ENCODE measurements around the gene MAPK1IP1L.

DNA sequence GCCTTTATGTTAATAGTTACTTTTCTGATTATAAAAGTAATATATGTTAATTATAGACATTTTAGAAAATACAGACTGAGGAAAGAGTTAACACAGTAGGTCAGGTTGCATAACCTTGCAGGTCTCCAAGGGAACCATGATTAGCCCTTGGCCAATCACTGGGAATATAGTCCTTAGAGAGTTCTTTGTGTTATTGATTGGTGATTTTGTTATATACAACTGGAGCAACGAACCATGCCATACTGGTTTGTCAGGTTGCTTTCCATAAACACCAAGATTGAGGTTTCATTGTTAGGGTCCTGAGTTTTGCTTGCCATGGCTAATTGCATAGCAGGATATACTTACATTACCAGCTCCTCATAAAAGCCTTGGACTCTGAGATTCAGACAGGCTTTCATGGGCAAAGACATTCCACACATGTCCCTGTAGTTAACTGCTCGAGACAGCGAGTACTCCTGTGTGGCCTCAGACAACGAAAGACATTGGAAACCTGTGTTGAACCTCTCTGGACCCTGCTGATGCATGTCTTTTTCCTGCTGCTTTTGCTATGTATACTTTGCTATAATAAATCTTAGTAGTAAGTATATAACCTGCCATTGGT lies 33.7 kb downstream of the MAPK1IP1L start:
- TF ChIP-seq TAF1 (IDR thresholded peaks at IDR 0.05; ENCODE audit: borderline replicate concordance, low read depth, low read length) (no peak), POLR2A (IDR thresholded peaks at IDR 0.05; ENCODE audit: low read depth, low read length) (no peak), POLR2AphosphoS5 (IDR thresholded peaks at IDR 0.05; ENCODE audit: low read depth, low read length) (no peak)

All from GM12892 (cell line).